RWPE2 (cell line): ENCODE results near the gene TMEM131.

Source experiments
- ATAC-seq: fragments of 200-7000 bp; cut with Tn5 transposase; 3 replicates; pipeline ENCODE4 v1.9.1; 2021; ENCODE audit warnings: low read depth
- DNase-seq: peaks from one replicate; pipeline ENCODE4 v3.0.0-alpha.2; 2020; ENCODE audit warnings: low spot score
- H3K27ac ChIP-seq: fragments of 450-650 bp; 2 replicates; pipeline ENCODE4 v1.5.1; 2017; ENCODE audit warnings: mild to moderate bottlenecking; ENCODE audit not compliant: poor library complexity, severe bottlenecking
- H3K27me3 ChIP-seq: fragments of 250-450 bp; sonication (Bioruptor Pico); 2 replicates; pipeline ENCODE4 v1.5.1; 2021; ENCODE audit warnings: mild to moderate bottlenecking, moderate library complexity; ENCODE audit not compliant: insufficient read depth, poor library complexity, severe bottlenecking
- H3K36me3 ChIP-seq: fragments of 250-450 bp; sonication (Bioruptor Pico); 2 replicates; pipeline ENCODE4 v1.5.1; 2020; ENCODE audit warnings: low read depth, mild to moderate bottlenecking, moderate library complexity
- H3K4me1 ChIP-seq: fragments of 250-450 bp; sonication (Bioruptor Pico); 2 replicates; pipeline ENCODE4 v1.5.1; 2021; ENCODE audit warnings: mild to moderate bottlenecking, moderate library complexity; ENCODE audit not compliant: insufficient read depth, poor library complexity, severe bottlenecking
- H3K4me3 ChIP-seq: fragments of 250-450 bp; sonication (Bioruptor Pico); 2 replicates; pipeline ENCODE4 v1.5.1; 2021; ENCODE audit warnings: mild to moderate bottlenecking, moderate library complexity; ENCODE audit not compliant: severe bottlenecking
- H3K9me3 ChIP-seq: fragments of 250-450 bp; sonication (Bioruptor Pico); 2 replicates; pipeline ENCODE4 v1.5.1; 2021; ENCODE audit warnings: mild to moderate bottlenecking, moderate library complexity; ENCODE audit not compliant: severe bottlenecking
- TF ChIP-seq, protein P1 (sequence below): fragments of 450-650 bp; IDR thresholded peaks from one replicate; pipeline ENCODE4 v1.5.1; 2017; ENCODE audit warnings: mild to moderate bottlenecking, moderate library complexity; ENCODE audit not compliant: poor library complexity, severe bottlenecking

TMEM131 gene

DNA sequence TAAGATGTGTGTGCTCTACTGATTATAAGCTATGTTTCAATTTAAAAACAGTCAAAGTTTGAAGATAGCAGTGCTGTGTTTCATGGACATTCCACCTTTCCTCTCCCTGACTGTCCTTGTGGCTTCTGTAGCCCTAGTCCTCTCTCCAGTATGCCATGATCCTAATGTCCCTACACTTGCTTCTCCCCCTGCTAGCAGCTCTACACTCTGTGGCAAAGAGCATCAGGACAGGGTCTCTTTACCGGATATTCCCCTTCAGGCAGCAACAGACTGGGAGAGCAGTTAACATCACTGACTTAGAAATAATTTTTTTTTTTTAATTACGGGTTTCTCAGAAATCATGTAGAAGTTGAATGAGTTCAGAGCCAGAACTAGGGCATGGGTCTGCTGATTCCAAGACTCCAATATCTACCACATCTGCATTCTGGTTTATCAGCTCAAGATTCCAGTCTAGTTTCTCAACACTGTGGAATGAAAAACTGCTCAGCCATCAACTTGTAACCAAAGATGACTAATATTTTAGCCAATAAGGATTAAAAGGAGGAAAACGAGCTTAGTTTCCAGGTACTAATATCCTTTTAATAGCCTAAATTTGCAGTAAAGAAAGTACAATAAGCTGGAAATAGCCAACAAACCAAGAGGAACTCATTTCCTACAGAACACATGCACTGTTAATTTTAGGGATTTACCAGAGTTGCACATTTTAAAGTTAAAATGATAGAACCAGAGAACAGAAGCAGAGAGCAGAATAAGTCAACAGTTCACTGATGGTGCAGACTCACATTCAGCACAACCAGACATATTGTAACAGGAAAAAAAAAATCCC is 45.2 kb downstream of the TMEM131 start:
- no peaks in the 10 kb centered on the region for H3K9me3 ChIP-seq
- ATAC-seq (peak; percentile 95), DNase-seq (no peak)
- TF ChIP-seq, protein P1, sequence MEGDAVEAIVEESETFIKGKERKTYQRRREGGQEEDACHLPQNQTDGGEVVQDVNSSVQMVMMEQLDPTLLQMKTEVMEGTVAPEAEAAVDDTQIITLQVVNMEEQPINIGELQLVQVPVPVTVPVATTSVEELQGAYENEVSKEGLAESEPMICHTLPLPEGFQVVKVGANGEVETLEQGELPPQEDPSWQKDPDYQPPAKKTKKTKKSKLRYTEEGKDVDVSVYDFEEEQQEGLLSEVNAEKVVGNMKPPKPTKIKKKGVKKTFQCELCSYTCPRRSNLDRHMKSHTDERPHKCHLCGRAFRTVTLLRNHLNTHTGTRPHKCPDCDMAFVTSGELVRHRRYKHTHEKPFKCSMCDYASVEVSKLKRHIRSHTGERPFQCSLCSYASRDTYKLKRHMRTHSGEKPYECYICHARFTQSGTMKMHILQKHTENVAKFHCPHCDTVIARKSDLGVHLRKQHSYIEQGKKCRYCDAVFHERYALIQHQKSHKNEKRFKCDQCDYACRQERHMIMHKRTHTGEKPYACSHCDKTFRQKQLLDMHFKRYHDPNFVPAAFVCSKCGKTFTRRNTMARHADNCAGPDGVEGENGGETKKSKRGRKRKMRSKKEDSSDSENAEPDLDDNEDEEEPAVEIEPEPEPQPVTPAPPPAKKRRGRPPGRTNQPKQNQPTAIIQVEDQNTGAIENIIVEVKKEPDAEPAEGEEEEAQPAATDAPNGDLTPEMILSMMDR, result no peak
- H3K36me3 ChIP-seq, result no peaks in the 10 kb centered on the region
- peaks cover 17% of the 10 kb centered on the region for H3K4me1 ChIP-seq
- H3K27me3 ChIP-seq, result peaks cover 3% of the 10 kb centered on the region
- peak overlapping the region; percentile 60 for H3K27ac ChIP-seq
- H3K4me3 ChIP-seq, result no peak overlapping the region

DNA sequence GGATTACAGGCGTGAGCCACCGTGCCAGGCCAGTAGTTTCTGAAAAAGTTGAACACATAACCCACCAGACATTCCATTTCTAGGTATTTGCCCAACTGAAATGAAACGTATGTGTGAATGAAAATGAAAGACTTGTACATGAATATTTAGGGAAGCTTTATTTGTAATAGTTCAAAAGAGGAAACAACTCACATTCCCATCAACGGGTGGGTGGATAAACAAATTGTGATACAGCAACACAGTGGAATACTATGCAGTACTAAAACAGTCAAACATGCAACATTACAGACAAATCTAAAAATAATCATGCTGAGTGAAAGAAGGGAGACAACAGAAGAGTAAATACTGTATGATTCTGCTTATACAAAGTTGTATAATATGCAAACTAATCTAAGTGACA is 46.8 kb downstream of the TMEM131 start:
- ATAC-seq, result no peak

DNA sequence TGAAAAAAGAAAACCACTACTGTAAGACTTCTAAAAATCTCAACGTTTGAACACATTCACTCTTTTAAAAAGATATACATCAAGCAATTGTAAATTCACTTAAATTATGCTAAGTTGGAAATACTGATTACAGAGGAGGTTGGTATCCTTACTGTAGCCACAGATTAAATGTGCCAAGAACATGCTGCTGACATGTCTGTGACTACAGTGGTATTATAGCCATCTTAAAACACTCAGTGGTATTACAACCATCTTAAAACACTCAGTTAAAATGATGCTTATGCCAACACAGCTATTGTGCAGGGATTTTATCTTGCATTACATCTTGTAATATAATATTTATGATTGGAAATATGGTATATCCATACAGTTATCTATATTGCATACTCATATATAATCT is 50.0 kb downstream of the TMEM131 start:
- Histone ChIP-seq H3K27ac (no peak overlapping the region), H3K4me3 (no peak overlapping the region), H3K27me3 (peaks cover 3% of the 10 kb centered on the region), H3K36me3 (no peaks in the 10 kb centered on the region), H3K9me3 (no peaks in the 10 kb centered on the region), H3K4me1 (peaks cover 10% of the 10 kb centered on the region)
- TF ChIP-seq, protein P1, result no peak
- no peak for ATAC-seq
- no peak for DNase-seq

More for the DNA sequence above, 46.8 kb downstream of the TMEM131 start:
- TF ChIP-seq, protein P1, result no peak
- Histone ChIP-seq H3K27ac (no peak overlapping the region), H3K4me3 (no peak overlapping the region), H3K4me1 (peaks cover 17% of the 10 kb centered on the region), H3K36me3 (no peaks in the 10 kb centered on the region), H3K9me3 (no peaks in the 10 kb centered on the region), H3K27me3 (peaks cover 3% of the 10 kb centered on the region)
- no peak for DNase-seq

DNA sequence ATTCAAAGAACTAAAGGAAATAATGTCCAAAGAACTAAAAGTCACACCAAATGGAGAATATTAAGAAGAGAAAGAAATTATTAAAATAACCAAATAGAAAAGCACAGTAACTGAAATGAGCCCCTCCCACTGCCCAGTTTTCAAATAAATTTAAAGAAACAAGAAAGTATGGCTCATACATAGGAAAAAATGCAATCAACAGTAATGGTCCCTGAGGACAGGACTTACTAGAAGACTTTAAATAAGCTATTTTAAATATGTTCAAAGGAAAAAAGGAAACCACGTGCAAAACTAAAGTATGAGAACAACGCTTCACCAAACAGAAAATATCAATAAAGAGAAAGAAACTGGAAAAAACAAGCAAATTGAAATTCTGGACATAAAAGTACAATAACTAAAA is 58.9 kb downstream of the TMEM131 start:
- ATAC-seq (no peak), DNase-seq (no peak)
- Histone ChIP-seq H3K4me3 (no peak overlapping the region), H3K27ac (no peak overlapping the region), H3K4me1 (peaks cover 20% of the 10 kb centered on the region), H3K9me3 (no peaks in the 10 kb centered on the region), H3K27me3 (no peaks in the 10 kb centered on the region), H3K36me3 (no peaks in the 10 kb centered on the region)
- TF ChIP-seq, protein P1, result no peak

DNA sequence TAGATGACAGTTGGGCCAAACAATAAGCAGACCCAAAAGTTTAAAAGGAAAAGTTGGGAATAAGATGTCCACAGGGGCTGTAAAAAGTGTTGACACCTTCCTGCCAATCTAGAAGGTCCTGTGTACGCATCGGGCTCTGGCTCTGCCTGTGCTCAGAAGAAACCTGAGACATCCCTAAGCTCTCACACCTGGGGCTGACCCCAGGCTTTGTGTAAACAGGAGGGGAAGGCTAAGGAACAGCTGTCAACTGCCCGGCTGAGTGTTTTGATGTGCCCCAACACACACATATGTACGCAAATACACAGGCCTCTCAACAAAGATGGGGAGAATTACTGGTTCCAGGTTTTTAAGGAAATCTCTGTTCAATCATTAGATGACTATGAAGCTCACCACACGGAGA is 59.5 kb downstream of the TMEM131 start:
- Histone ChIP-seq H3K27ac (peak overlapping the region; percentile 24), H3K9me3 (no peaks in the 10 kb centered on the region), H3K4me3 (no peak overlapping the region), H3K4me1 (peaks cover 20% of the 10 kb centered on the region), H3K27me3 (no peaks in the 10 kb centered on the region), H3K36me3 (no peaks in the 10 kb centered on the region)
- ATAC-seq, result peak; percentile 100
- no peak for DNase-seq
- TF ChIP-seq, protein P1, result no peak
